ENCODE data around the gene JAZF1.

DNA sequence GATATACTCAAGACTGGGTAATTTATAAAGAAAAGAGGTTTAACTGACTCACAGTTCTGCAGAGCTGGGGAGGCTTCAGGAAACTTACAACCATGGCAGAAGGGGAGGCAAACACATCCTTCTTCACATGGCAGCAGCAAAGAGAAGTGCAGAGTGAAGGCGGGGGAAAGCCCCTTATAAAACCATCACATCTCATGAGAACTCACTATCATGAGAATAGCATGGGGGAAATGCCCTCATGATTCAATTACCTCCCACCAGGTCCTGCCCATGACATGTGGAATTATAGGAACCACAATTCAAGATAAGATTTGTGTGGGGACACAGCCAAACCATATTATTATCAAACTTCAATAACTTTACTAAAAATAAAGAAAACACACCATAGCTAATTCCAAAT lies 30.4 kb upstream of the JAZF1 start:
- TF ChIP-seq POLR2AphosphoS5 (IDR thresholded peaks at IDR 0.05) (no peak), POLR2A (IDR thresholded peaks at IDR 0.05) (no peak)
- TF ChIP-seq, protein P1, sequence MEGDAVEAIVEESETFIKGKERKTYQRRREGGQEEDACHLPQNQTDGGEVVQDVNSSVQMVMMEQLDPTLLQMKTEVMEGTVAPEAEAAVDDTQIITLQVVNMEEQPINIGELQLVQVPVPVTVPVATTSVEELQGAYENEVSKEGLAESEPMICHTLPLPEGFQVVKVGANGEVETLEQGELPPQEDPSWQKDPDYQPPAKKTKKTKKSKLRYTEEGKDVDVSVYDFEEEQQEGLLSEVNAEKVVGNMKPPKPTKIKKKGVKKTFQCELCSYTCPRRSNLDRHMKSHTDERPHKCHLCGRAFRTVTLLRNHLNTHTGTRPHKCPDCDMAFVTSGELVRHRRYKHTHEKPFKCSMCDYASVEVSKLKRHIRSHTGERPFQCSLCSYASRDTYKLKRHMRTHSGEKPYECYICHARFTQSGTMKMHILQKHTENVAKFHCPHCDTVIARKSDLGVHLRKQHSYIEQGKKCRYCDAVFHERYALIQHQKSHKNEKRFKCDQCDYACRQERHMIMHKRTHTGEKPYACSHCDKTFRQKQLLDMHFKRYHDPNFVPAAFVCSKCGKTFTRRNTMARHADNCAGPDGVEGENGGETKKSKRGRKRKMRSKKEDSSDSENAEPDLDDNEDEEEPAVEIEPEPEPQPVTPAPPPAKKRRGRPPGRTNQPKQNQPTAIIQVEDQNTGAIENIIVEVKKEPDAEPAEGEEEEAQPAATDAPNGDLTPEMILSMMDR (IDR thresholded peaks at IDR 0.05) = no peak

Measured in gastroesophageal sphincter (tissue), 3 donors.